Lower lobe of right lung (tissue), 2 donors: ENCODE measurements around the gene NR6A1. TPM values are rescaled to one million over a fixed set of nuclear protein-coding genes. Genes with fewer than 3 reads are reported as not detected.

Experiments used
- ATAC-seq, 2 donors: fragments of 200-7000 bp; cut with Tn5 transposase; one replicate each; pipeline ENCODE4 v1.9.1; 2020 to 2022; ENCODE audit warnings: mild to moderate bottlenecking in 2 of 2, moderate library complexity in 2 of 2
- DNase-seq: peaks from one replicate; pipeline ENCODE4 v3.0.0-alpha.2; 2020
- H3K27ac ChIP-seq: fragments of 200-600 bp; one replicate; pipeline ENCODE4 v1.8.0; 2022
- H3K27me3 ChIP-seq: fragments of 200-600 bp; one replicate; pipeline ENCODE4 v1.8.0; 2022; ENCODE audit warnings: low read depth
- H3K36me3 ChIP-seq: fragments of 200-600 bp; one replicate; pipeline ENCODE4 v1.8.0; 2022; ENCODE audit warnings: mild to moderate bottlenecking
- H3K4me1 ChIP-seq: fragments of 200-600 bp; one replicate; pipeline ENCODE4 v1.8.0; 2022
- H3K4me3 ChIP-seq: fragments of 200-600 bp; one replicate; pipeline ENCODE4 v1.8.0; 2022; ENCODE audit warnings: mild to moderate bottlenecking
- H3K9me3 ChIP-seq: fragments of 200-600 bp; one replicate; pipeline ENCODE4 v1.8.0; 2022
- intact Hi-C: fragments of 100-400 bp; cut with DNase I; formaldehyde crosslinking; loops from one replicate; pipeline ENCODE4 v1.11.0; 2022
- total RNA-seq: library from RNA; stranded (reverse); fragmentation: NEBNext Ultra II Directional; extraction: Animal tissue kit (Norgen Biotek cat#: 25700); gene quantifications from one replicate; pipeline ENCODE4 v1.2.1, GENCODE V29; 2021
- TF ChIP-seq, protein P1 (sequence below): fragments of 200-600 bp; IDR thresholded peaks from one replicate; pipeline ENCODE4 v1.8.0; 2022; ENCODE audit warnings: antibody characterized with exemption, mild to moderate bottlenecking
- donor health status: DM: no; HTN: yes; CAD: no; lungs with severe emphysema.

Gene NR6A1
- total RNA-seq, 1 donor from 2014 or later: 4.5 TPM

DNA sequence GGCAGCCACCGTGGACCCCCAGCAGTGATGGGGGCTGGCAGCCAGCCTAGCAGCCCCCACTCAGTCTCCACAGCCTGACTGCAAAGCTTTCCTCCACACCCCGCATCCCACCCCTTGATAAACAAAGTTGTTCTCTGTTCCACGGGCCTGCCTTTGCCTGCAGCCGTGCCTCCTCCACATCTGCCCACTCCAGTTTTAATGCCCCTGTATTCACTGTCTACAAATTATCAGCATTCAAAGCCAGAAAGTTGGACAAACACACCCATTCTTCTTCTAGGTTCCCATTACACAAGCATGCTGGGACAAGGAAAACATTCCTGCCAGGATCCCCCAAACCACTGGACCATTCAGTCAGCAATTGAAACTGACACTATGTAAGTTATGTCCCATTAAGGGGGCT lies 240.9 kb downstream of the NR6A1 start:
- ATAC-seq: no peak

DNA sequence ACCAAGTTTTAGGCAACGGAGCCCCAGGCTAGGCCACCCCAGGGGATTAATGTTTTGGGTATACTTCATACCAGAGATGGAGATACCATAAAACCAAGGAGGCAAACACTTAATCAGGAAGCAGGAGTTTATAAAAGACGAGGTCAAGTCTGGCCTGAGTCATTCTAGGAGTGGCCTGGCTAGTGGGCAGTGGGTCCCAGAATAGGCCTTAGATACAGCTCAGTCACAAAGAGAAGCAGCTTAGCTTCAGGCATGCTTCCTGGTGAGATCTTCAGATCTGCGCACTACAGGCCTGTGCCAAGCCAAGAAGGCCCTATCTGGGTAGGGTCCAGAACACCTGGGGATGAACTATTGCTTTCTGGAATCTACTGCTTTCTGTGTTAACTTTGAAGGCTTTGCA lies 243.3 kb downstream of the NR6A1 start:
- ATAC-seq (no peak), DNase-seq (no peak)
- H3K4me3 ChIP-seq: no peak overlapping the region
- TF ChIP-seq, protein P1, sequence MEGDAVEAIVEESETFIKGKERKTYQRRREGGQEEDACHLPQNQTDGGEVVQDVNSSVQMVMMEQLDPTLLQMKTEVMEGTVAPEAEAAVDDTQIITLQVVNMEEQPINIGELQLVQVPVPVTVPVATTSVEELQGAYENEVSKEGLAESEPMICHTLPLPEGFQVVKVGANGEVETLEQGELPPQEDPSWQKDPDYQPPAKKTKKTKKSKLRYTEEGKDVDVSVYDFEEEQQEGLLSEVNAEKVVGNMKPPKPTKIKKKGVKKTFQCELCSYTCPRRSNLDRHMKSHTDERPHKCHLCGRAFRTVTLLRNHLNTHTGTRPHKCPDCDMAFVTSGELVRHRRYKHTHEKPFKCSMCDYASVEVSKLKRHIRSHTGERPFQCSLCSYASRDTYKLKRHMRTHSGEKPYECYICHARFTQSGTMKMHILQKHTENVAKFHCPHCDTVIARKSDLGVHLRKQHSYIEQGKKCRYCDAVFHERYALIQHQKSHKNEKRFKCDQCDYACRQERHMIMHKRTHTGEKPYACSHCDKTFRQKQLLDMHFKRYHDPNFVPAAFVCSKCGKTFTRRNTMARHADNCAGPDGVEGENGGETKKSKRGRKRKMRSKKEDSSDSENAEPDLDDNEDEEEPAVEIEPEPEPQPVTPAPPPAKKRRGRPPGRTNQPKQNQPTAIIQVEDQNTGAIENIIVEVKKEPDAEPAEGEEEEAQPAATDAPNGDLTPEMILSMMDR: no peak
- no peaks in the 10 kb centered on the region for H3K9me3 ChIP-seq
- intact Hi-C loops: no loop called here
- no peak overlapping the region for H3K27ac ChIP-seq
- H3K27me3 ChIP-seq: no peaks in the 10 kb centered on the region
- H3K36me3 ChIP-seq: no peaks in the 10 kb centered on the region
- no peaks in the 10 kb centered on the region for H3K4me1 ChIP-seq

More for the DNA sequence above, 240.9 kb downstream of the NR6A1 start:
- Histone ChIP-seq H3K9me3 (no peaks in the 10 kb centered on the region), H3K27me3 (no peaks in the 10 kb centered on the region), H3K4me3 (no peak overlapping the region), H3K4me1 (no peaks in the 10 kb centered on the region), H3K36me3 (no peaks in the 10 kb centered on the region), H3K27ac (no peak overlapping the region)
- intact Hi-C loops: no loop called here
- TF ChIP-seq, protein P1: no peak
- DNase-seq: no peak

DNA sequence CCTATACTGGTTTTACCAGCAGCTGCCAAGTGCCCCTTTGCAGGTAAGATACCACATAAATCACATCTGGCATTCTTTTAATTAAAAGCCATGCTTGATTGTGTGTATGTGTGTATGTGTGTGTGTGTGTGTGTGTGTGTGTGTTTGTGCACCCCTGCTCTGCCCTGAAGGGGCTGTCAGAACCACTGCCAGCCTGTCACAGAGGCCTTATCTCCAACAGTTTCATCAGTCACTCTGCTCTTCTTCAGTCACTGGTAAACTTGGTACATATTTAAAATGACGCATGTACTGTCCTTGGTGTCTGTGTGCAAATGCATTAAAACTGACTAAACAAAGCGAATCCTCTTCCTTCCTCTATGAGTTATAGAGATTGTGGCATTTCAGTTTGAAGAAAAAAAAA lies 244.9 kb downstream of the NR6A1 start:
- Histone ChIP-seq H3K4me3 (no peak overlapping the region), H3K9me3 (no peaks in the 10 kb centered on the region), H3K4me1 (no peaks in the 10 kb centered on the region), H3K36me3 (no peaks in the 10 kb centered on the region), H3K27ac (no peak overlapping the region), H3K27me3 (no peaks in the 10 kb centered on the region)
- no peak for DNase-seq
- intact Hi-C loops: no loop called here
- no peak for ATAC-seq
- TF ChIP-seq, protein P1: no peak

DNA sequence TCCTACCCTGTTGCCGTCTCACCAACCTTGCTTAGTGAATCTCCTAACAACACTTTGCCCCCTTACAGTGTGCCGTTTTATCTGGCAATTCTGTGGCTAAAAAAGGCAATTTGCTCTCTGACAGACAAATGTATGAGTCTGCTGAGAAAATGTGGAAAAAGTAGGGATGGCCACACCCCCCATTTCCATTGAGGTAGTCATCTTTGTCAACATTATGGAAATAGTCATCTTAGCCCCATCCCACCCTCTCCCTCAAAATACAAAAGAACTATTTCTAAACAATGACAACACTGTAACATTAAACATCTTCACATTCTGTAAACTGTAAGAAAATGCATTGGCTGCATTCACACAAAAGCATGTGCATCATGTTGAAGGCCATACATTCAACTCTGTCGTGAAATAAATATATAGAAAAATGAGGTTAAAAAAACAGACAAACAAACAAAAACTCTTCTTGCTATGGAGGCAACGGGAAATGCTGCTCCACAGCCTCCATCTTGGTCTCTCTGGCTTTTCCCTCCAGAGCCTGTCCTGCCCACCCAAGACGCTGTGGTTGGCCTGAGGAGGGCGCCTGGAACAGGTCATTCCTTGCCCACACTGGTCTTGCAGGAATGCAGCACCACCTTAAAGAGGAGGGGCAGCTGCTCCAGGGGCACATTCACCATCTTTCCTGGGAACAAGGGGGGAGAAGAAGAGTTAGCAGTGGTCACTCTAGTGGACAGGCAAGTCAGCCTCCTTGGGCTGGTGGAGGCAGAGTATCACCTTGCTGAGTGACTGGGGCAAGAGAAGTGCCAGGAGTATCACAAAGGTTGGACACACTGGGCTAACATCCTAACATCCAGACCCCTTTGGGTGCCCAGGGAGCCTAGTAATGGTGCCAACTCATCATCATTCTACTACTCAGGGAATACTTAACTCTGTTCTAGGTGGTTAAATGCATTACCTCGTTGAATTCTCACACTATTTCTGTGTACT lies 248.7 kb downstream of the NR6A1 start:
- no peak overlapping the region for H3K4me3 ChIP-seq
- H3K27ac ChIP-seq: no peak overlapping the region
- no peaks in the 10 kb centered on the region for H3K27me3 ChIP-seq
- ATAC-seq (no peak), DNase-seq (no peak)
- TF ChIP-seq, protein P1: no peak
- H3K4me1 ChIP-seq: no peaks in the 10 kb centered on the region
- intact Hi-C loops: no loop called here
- no peaks in the 10 kb centered on the region for H3K9me3 ChIP-seq
- no peaks in the 10 kb centered on the region for H3K36me3 ChIP-seq

DNA sequence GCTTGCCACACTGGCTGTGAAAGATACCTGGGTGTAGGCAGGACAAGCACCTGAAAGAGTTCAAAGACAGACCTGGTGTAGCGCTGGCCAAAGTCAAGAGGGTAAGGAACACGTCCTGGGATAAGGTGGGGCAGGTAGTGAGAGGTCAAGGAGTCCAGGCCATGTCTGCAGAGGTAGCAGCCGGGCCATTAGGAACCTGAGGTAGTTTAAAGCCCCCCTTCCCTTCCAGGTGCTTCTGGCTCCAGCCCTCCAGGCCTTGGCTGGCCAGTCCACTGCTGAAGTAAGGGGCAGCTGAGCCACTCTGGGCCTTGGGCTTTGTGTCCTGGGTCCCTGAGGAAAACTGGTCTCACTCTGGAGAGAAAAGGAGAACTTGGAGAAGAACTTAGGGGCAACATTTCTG lies 250.0 kb downstream of the NR6A1 start:
- Histone ChIP-seq H3K4me1 (no peaks in the 10 kb centered on the region), H3K9me3 (no peaks in the 10 kb centered on the region), H3K4me3 (no peak overlapping the region), H3K36me3 (no peaks in the 10 kb centered on the region), H3K27ac (no peak overlapping the region), H3K27me3 (no peaks in the 10 kb centered on the region)
- TF ChIP-seq, protein P1: no peak
- ATAC-seq (no peak), DNase-seq (no peak)
- intact Hi-C loops: no loop called here
